NCI-H748 treated with DMSO at 0.1 percent for 48 hours (cell line): ENCODE measurements around the gene C11orf68.
A peak's percentile ranks its signal among the peaks of the same experiment; 100 is the strongest.

Experiments
- DNase-seq: peaks from one replicate; lab custom pipeline; 2025; lab: John Stamatoyannopoulos, UW

C11orf68 gene

GRCh38 chr11:65871811-65872548 is 46.9 kb downstream of the C11orf68 start:
- no peak for DNase-seq

DNA sequence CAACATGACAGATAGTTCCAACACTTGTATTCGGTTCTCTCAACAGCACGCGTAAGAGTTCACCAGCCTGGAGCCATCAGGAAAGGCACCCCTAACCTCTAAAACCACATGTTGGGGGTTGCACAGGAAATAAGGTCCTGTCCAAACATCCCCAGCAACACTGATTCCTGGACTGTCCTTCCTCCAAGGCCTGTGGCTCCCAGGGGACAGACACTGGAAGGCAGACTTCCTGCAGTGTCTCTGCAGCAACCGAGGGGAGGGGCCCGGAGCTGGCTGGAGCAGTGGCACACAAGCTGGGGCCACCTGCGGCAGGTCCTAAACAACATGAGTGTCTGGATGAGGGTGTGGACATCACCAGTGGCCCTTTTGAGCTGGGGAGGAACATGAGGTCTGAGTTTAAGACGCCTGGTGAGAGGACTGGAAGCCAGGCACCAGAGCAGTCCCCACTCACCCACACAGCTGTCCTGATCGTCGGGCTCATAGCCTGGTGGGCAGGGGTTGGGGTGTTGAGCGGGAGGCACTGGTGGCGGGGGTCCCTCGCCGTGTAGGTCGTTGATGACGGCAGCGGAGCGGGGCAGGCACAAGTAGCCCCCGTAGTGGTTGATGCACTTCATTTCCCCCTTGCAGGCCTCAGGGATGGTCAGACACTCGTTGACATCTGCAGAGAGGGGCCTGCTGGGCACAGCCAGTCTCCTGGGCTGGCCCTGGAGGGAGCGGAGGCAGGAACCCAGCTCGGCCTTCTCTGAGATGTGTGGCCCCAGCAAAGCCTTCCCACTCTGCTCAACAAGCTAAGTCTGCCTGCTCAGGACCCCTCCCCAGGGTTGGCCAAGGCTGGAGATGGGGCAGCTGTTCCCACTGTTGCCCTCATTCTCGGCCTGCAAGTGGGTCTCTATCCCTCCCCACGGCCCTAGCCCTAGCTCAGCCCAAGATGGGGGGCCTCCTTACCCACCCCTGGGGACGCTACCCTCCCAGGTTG is 47.9 kb downstream of the C11orf68 start:
- no peak for DNase-seq

- DNase-seq: no peak
These were observed 48.6 kb downstream of the C11orf68 start for GRCh38 chr11:65870307-65870658.

DNA sequence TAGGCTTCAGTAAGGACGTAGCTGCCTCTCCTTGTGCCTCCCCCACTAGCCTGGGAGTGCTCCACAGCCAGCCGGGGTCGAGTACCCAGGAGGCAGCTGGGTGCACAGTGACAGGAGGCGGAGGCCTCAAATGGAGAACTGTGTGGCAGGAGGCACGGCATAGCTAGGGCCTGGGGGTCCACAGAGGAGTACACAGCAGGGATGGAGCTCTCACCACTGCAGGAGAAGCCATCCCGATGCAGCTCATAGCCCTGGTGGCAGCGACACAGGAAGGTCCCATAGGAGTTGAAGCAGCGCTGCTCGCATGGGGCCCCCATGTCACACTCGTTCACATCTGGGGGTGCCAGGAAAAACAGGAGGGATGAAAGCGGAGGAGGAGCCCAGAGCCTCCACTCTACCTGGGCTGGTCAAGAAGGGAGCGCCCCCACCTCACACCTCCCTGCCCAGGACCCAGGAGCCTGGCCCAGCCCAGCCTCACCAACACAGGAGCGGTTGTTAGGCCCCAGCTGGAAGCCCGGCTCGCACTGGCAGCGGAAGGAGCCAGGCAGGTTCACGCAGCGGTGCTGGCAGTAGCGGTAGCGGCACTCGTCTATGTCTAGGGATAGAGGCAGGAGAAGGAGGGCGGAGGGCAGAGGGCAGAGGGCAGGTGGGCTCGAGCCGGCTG is 49.1 kb downstream of the C11orf68 start:
- DNase-seq: no peak

DNA sequence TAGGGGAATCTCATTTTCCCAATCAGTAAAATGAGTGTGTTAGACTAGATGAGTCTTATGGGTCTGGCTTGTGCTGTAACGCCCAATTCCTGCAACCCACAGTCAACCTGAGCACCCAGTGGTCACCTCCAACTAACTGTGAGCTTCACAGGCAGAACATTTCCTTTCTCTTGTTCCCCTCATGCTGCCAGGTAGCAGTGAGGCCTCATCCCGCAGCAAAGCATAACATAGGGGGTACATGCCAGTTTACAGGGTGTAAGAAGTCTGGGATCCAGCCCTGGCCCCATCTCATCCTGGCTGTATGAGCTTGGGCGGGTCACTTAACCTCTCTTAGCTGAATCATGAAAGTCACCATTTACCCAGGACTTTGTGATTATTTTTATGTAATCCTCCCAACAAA is 50.0 kb downstream of the C11orf68 start:
- DNase-seq: no peak

DNA sequence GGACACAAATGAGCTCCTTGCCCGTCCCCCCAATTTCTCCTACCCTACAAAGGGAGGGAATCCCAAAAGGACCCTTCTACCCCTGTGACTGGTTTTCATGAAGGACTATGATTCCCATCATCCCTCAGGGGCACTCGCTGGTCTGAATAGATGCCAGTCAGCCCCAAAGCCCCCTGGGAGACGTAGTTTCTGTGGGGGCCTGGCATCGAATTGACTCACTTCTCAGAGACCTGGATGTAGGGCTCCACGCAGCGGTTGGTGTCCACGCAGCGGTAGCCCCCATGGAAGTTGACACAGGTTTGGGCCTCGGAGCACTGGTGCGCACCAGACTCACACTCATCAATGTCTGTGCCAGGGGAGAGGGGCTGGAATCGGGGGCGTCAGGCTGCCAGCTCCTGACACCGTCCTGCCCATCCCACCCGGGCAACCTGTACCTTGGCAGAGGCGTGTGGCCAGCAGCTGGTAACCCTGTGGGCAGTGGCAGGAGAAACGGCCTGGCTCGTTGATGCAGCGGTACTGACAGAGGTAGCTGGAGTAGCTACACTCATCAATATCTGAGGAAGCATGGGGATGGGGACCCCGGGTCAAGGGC is 50.7 kb downstream of the C11orf68 start:
- DNase-seq: peak; percentile 33

DNA sequence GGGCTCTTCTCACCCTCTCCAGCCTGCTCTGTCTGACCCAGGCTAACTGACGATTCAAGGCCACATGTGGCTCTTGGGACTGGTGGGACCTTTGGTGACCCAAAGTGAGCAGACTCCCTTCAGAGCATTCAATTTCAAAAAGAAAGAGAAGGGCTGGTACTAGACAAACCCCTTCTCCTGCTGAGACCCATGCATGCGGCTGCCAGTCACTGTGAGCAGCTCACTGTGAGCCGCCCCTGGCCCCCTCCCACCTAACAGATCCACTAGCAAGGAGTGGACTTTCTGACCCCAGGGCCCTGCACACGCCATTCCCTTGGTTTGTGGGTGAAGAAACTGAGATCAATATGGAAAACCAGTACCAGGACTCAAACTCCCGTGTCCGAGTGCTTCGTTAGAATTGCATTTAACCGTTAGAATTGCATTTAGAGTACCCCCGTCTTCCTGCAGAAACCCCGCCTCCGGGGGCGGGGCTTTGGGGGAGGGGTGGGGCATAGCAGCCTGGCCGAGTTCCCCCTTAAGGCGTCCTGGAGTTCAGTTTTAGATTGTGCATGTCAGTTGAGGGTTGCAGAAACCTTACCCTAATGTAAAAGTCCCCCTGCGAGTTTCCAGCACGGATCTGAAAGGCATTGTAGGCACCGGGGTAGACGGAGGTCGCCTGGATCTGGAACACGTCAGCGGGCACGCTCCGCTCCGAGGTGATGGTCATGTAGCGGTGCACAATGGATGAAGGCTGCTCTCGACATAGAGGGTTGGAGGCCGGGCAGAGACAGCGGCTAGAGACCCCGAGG is 51.4 kb downstream of the C11orf68 start:
- DNase-seq: no peak
